HUES48 (cell line): ENCODE results near the gene SARM1.
A peak's percentile ranks its signal among the peaks of the same experiment; 100 is the strongest.

Experiments
- H3K27ac ChIP-seq: one replicate; pipeline ENCODE4 v1.7.0; 2013; ENCODE audit warnings: low read depth, low read length, inconsistent platforms
- H3K27me3 ChIP-seq: 2 replicates; pipeline ENCODE4 v1.6.1; 2013; ENCODE audit warnings: mild to moderate bottlenecking, low read length; ENCODE audit not compliant: control insufficient read depth, insufficient read depth
- H3K36me3 ChIP-seq: 2 replicates; pipeline ENCODE4 v1.6.1; 2013; ENCODE audit warnings: low read length; ENCODE audit not compliant: control insufficient read depth, insufficient read depth
- H3K4me1 ChIP-seq: 2 replicates; pipeline ENCODE4 v1.6.1; 2013; ENCODE audit warnings: mild to moderate bottlenecking, low read length; ENCODE audit not compliant: control insufficient read depth, insufficient read depth
- H3K4me3 ChIP-seq: 2 replicates; pipeline ENCODE4 v1.5.1; 2013; ENCODE audit warnings: mild to moderate bottlenecking, low read depth, low read length
- H3K9ac ChIP-seq: 2 replicates; pipeline ENCODE4 v1.6.1; 2013; ENCODE audit warnings: mild to moderate bottlenecking, low read depth, low read length, moderate library complexity
- H3K9me3 ChIP-seq: 2 replicates; pipeline ENCODE4 v1.6.1; 2013; ENCODE audit warnings: low read length; ENCODE audit not compliant: control insufficient read depth, insufficient read depth

SARM1 gene

GRCh38 chr17:28371245-28372202 lies at the start of gene SARM1:
SARM1 (plus strand) TSS chr17:28371694; CDS start chr17:28372033, 339 bp downstream.
- Histone ChIP-seq H3K9ac (no peak within 1 kb of the TSS), H3K27ac (peak within 1 kb of the TSS; percentile 74)

GRCh38 chr17:28324267-28324745 lies 47.2 kb upstream of the SARM1 start:
- H3K27me3 ChIP-seq, result no peaks in the 10 kb centered on the region
- H3K9ac ChIP-seq, result no peak overlapping the region
- peaks cover 14% of the 10 kb centered on the region for H3K4me1 ChIP-seq
- no peak overlapping the region for H3K27ac ChIP-seq
- no peaks in the 10 kb centered on the region for H3K9me3 ChIP-seq
- H3K4me3 ChIP-seq, result no peak overlapping the region
- H3K36me3 ChIP-seq, result peaks cover 62% of the 10 kb centered on the region

More at GRCh38 chr17:28371245-28372202, at the start of gene SARM1:
- Histone ChIP-seq H3K4me1 (peaks cover 17% of the 10 kb centered on the region), H3K4me3 (peak within 1 kb of the TSS; percentile 83), H3K36me3 (no peaks in the 10 kb centered on the region), H3K27me3 (peaks cover 19% of the 10 kb centered on the region), H3K9me3 (no peaks in the 10 kb centered on the region)

DNA sequence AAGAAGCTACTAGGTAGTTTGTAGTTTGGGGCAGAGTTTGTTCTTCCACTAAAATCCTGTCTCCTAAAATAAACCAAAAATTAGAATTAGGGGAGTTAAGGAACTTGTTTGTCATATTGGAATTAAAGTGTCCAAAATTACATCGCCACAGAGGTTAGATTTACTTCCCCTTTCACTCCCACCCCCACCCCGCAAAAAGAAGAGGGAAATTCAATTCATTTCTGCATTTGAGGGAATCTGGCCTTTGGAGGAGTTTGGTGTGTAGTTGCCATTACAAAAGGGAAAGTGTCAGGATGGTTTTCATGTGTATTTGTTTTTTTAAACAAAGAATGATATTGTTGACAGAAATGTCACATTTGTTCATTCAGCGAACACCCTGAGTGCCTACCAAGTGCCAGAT lies 46.7 kb upstream of the SARM1 start:
- H3K4me3 ChIP-seq, result no peak overlapping the region
- no peak overlapping the region for H3K9ac ChIP-seq
- H3K27ac ChIP-seq, result no peak overlapping the region
- H3K36me3 ChIP-seq, result peaks cover 64% of the 10 kb centered on the region
- no peaks in the 10 kb centered on the region for H3K9me3 ChIP-seq
- H3K4me1 ChIP-seq, result peaks cover 14% of the 10 kb centered on the region
- H3K27me3 ChIP-seq, result no peaks in the 10 kb centered on the region

DNA sequence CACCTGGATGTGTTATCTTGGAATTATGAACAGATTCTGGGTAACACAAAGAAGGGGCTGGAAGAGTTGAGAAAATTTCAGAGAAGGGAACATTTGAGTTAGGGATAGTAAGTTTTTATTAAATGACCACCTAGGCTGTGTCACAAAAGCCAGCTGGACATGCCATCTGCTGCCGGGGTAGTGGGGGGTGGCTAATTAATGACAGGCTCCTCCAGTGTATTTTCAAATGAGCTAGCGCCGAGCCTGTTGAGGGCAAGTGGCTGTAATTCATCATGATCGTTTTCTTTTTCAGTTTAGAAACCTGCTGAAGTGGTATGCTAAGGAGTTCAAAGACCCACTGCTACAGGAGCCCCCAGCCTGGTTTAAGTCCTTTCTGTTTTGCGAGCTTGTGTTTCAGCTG lies 46.3 kb upstream of the SARM1 start:
- Histone ChIP-seq H3K36me3 (peaks cover 63% of the 10 kb centered on the region), H3K9ac (no peak overlapping the region), H3K27me3 (no peaks in the 10 kb centered on the region), H3K27ac (no peak overlapping the region), H3K9me3 (no peaks in the 10 kb centered on the region), H3K4me1 (peaks cover 14% of the 10 kb centered on the region), H3K4me3 (no peak overlapping the region)

DNA sequence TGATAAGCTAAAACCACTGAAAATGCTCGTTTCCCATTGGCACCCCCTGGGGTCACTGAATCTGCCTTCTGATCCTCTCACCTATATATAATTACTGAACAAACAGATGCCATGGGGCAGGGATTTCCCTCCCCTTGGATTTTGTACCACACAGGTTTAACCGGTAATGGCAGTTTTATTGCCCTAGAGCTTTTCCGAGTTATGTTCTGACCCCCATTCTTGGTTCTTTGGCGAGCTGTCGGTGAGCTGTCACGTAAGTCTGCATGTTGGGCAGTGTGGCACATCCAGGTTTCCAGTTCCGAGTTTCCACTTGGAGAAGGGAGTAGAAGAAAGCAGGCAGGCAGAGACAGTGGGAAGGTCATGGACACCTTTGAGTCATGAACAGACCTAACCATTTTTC lies 45.4 kb upstream of the SARM1 start:
- H3K27ac ChIP-seq, result no peak overlapping the region
- no peaks in the 10 kb centered on the region for H3K27me3 ChIP-seq
- no peaks in the 10 kb centered on the region for H3K9me3 ChIP-seq
- H3K4me3 ChIP-seq, result no peak overlapping the region
- peaks cover 5% of the 10 kb centered on the region for H3K4me1 ChIP-seq
- peaks cover 54% of the 10 kb centered on the region for H3K36me3 ChIP-seq
- H3K9ac ChIP-seq, result no peak overlapping the region

GRCh38 chr17:28327031-28327607 lies 44.4 kb upstream of the SARM1 start:
- Histone ChIP-seq H3K27me3 (no peaks in the 10 kb centered on the region), H3K4me1 (0 out of 2 replicates have a peak, but pooled peaks cover 3% of the 10 kb centered on the region), H3K9me3 (no peaks in the 10 kb centered on the region), H3K27ac (no peak overlapping the region), H3K4me3 (no peak overlapping the region), H3K9ac (no peak overlapping the region), H3K36me3 (peaks cover 51% of the 10 kb centered on the region)

DNA sequence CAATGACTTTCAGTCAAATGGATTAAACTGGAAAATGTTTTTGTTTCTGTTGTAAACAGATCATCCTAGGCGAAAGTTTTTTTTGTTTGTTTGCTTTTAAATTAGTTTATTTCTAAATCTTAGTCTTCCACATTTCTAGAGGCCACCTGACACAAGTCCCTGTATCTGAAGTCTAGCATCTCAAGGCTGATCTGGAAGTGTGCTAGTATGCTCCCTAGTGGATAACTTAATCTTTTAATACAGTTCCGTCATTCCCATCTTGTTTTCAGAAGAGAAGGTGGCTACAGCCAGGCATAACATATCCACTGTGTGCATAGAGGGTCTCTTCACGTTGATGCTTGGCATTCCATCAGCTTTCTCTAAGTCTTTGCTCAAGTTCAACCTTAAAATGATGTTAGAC lies 43.8 kb upstream of the SARM1 start:
- Histone ChIP-seq H3K4me1 (no peaks in the 10 kb centered on the region), H3K4me3 (no peak overlapping the region), H3K9ac (no peak overlapping the region), H3K27me3 (no peaks in the 10 kb centered on the region), H3K36me3 (peaks cover 47% of the 10 kb centered on the region), H3K27ac (no peak overlapping the region), H3K9me3 (no peaks in the 10 kb centered on the region)

GRCh38 chr17:28328325-28328724 lies 43.2 kb upstream of the SARM1 start:
- no peak overlapping the region for H3K27ac ChIP-seq
- peaks cover 47% of the 10 kb centered on the region for H3K36me3 ChIP-seq

GRCh38 chr17:28330671-28331070 lies 40.8 kb upstream of the SARM1 start:
- H3K27me3 ChIP-seq, result no peaks in the 10 kb centered on the region
- H3K4me1 ChIP-seq, result no peaks in the 10 kb centered on the region
- H3K27ac ChIP-seq, result no peak overlapping the region
- no peak overlapping the region for H3K4me3 ChIP-seq
- no peaks in the 10 kb centered on the region for H3K9me3 ChIP-seq
- H3K9ac ChIP-seq, result no peak overlapping the region
- H3K36me3 ChIP-seq, result peaks cover 38% of the 10 kb centered on the region

More at GRCh38 chr17:28328325-28328724, 43.2 kb upstream of the SARM1 start:
- Histone ChIP-seq H3K9me3 (no peaks in the 10 kb centered on the region), H3K4me1 (no peaks in the 10 kb centered on the region), H3K27me3 (no peaks in the 10 kb centered on the region), H3K4me3 (no peak overlapping the region), H3K9ac (no peak overlapping the region)

DNA sequence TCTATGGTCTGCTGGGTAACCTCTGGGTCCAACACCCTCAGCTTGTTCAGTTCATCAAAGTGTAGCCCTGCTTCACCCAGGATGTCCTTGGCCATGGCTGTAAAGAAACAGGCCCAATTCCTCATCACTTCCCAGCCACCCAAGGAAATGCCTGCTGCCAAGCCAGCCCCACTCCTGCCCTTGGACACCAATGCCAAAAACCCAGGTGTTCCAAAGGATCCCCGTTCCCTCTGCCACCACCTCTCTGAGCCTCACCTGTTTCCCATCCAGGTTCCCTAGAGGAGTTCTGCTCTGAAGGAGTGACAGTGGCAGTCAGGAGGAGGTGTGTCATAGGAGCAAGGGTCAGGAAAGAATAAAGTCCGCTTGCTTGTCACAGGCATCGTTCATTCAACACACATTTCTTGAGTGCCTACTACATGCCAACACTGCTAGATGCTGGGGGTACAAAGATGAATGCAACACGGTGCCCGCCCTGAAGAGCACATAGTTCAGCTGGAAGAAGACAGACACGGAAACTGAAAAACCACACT lies 39.5 kb upstream of the SARM1 start:
- Histone ChIP-seq H3K9me3 (no peaks in the 10 kb centered on the region), H3K4me3 (no peak overlapping the region)

More for the DNA sequence above, 39.5 kb upstream of the SARM1 start:
- Histone ChIP-seq H3K27me3 (no peaks in the 10 kb centered on the region), H3K4me1 (peaks cover 5% of the 10 kb centered on the region), H3K9ac (no peak overlapping the region), H3K36me3 (peaks cover 25% of the 10 kb centered on the region), H3K27ac (no peak overlapping the region)
